ENCODE results near the gene DIPK1C.

DIPK1C gene

DNA sequence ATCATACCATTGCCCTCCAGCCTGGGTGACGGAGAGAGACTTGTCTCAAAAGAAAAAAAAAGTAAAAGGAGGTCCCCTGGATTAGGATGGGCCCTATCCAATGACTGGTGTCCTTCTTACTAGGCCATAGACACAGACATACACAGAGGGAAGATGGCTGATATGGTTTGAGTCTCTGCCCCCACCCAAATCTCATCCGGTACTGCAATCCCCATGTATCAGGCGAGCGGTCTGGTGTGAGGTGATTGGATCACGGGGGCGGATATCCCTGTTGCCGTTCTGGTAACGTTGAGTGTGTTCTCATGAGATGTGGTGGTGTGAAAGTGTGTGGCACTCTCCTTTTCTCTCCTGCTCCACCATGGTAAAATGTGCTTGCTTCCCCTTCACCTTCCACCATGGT, 31.2 kb upstream of the DIPK1C start:
- CTCF ChIA-PET: no interaction called here
- TF ChIP-seq CTCF (conservative IDR thresholded peaks at IDR 0.05; ENCODE audit: low read depth): no peak
- DNase-seq (ENCODE audit: low spot score): no peak
- POLR2A ChIA-PET (ENCODE audit: low non-redundant PET): no interaction called here
- no peak overlapping the region for H3K27ac ChIP-seq

DNA sequence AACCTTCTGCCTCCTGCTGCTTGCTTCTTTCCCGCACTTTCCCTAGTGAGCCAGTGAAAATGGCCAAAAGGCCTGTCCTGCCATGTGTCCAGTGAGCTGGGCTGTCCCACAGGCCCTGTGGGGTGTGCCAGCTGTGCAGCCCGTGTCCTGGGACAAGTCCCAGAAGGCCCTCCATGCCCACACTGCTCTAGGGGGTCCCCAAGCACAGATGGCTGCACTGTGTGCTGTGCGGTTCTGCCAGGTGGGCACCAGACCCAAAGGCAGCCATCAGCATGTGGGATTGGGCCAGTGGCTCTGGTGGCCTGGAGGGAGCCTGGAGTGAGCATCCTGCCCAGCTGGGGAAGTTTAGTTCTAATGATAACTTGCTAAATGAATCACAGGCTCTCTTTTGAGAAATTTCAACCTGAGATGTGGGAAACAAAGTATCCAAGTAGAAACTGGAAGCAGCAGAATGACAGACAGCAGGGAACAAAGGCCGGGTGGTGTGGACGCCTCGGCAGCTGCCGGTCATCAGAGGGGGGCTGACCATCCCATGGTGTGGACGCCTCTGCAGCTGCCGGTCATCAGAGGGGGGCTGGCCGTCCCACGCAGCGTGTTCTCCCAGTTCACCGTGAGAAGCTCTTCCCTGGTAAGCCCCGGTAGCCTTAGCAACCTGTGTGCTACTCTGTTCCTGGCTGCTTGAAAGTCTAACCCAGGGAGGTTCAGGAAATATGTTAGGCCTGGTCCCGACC, 29.2 kb upstream of the DIPK1C start:
- DNase-seq (ENCODE audit: low spot score): no peak
- no peak for TF ChIP-seq CTCF (conservative IDR thresholded peaks at IDR 0.05; ENCODE audit: low read depth)
- ChIA-PET CTCF (no interaction called here), POLR2A (ENCODE audit: low non-redundant PET) (no interaction called here)
- H3K27ac ChIP-seq: no peak overlapping the region

DNA sequence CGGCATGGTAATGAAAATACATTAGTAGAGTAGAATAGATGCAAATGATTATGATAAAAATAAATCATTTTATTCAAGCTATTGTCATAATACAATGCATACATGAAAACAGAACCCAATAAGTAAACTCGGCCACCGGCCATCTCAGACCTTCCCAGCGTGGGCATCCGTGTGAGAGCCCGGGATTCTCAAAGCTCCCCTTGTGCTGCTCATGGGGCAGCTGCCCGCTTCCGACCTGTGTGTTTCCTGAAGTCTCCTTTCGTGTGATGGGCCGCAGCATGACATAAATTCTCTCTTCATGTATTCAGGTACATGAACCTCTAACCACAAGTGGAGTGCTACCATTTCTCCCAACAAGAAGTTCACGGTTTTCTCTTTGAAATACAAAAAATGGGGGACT, 25.6 kb upstream of the DIPK1C start:
- POLR2A ChIA-PET (ENCODE audit: low non-redundant PET): no interaction called here
- H3K27ac ChIP-seq: no peak overlapping the region
- DNase-seq (ENCODE audit: low spot score): no peak
- TF ChIP-seq CTCF (conservative IDR thresholded peaks at IDR 0.05; ENCODE audit: low read depth): no peak
- CTCF ChIA-PET: no interaction called here

DNA sequence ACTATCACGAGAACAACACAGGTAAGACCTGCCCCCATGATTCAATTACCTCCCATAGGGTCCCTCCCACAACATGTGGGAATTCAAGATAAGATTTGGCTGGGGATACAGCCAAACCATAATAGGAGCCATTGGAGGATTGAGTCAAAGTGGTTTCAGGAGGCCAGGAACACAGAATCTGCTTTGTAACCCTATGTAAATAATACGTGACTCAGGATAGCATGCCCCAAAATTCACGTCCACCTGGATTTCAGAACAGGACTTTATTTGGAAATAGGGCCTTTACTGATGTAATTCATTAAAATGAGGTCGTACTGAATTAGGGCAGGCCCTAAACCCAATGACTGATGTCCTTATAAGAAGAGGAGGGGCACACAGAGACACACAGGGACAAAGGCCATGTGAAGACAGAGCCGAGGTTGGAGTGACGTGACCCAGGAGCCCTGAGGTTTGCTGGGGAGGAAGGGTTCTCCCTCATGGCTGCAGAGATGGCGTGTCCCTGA, 23.1 kb upstream of the DIPK1C start:
- TF ChIP-seq CTCF (conservative IDR thresholded peaks at IDR 0.05; ENCODE audit: low read depth): no peak
- CTCF ChIA-PET: no interaction called here
- POLR2A ChIA-PET (ENCODE audit: low non-redundant PET): no interaction called here

GRCh38 chr18:74479486-74480148, 22.5 kb upstream of the DIPK1C start:
- ChIA-PET CTCF (no interaction called here), POLR2A (ENCODE audit: low non-redundant PET) (no interaction called here)
- DNase-seq (ENCODE audit: low spot score): no peak
- H3K27ac ChIP-seq: no peak overlapping the region
- no peak for TF ChIP-seq CTCF (conservative IDR thresholded peaks at IDR 0.05; ENCODE audit: low read depth)

More for the DNA sequence above, 23.1 kb upstream of the DIPK1C start:
- DNase-seq (ENCODE audit: low spot score): no peak
- H3K27ac ChIP-seq: no peak overlapping the region

DNA sequence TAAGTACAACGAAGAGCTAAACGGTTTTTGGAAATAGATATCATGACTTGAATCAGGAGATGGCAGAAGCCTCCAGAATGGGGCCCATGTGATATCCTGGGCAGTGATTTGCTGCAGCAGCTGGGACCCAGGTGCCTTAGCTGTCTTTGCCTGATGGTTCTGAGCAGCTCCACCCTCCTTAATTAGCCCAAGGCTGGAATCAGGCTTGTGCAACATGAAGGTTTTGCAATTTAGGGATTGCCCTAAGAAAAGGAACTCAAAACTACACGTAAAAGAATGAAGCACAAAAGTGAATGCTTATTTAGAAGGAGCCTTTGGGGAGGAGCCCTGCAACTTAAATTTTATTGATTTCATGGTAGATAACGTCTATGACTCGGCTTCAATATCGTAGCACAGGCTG, 21.8 kb upstream of the DIPK1C start:
- ChIA-PET POLR2A (ENCODE audit: low non-redundant PET) (no interaction called here), CTCF (no interaction called here)
- H3K27ac ChIP-seq: no peak overlapping the region
- no peak for DNase-seq (ENCODE audit: low spot score)
- no peak for TF ChIP-seq CTCF (conservative IDR thresholded peaks at IDR 0.05; ENCODE audit: low read depth)
